Hindlimb muscle (tissue), 1 donor: ENCODE data around the gene TCERG1L. TPM values are rescaled to one million over a fixed set of nuclear protein-coding genes. Genes with fewer than 3 reads are reported as not detected.

Experiments used
- DNase-seq: peaks from one replicate; pipeline ENCODE4 v3.0.0-alpha.2; 2013
- polyA plus RNA-seq: library from polyadenylated mRNA; unstranded; fragments of 120-200 nt; gene quantifications from one replicate; pipeline ENCODE4 v1.2.1, GENCODE V29; 2013; ENCODE audit not compliant: insufficient read length

The TCERG1L gene
- polyA plus RNA-seq, 1 donor = 0.36 TPM

DNA sequence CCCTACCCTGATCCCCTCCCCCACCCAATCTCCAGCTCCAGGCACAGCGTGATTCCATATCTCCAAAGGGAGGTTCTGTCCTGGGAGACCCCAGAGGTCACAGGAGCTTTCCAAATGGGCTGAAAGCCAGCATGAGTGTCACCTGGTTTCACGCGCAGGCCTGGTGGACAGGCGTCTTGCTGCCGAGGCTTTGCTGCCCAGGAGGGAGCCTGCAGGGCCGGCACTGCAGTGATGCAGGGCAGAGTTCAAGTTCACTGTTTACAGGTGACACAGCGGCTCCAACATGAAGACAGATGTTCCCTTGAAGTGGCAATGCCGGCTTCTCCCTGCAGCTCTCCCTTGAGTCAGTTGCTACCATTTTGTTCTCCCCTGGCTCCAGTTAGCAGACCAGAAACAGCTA is 104.3 kb downstream of the TCERG1L start:
- DNase-seq = no peak

DNA sequence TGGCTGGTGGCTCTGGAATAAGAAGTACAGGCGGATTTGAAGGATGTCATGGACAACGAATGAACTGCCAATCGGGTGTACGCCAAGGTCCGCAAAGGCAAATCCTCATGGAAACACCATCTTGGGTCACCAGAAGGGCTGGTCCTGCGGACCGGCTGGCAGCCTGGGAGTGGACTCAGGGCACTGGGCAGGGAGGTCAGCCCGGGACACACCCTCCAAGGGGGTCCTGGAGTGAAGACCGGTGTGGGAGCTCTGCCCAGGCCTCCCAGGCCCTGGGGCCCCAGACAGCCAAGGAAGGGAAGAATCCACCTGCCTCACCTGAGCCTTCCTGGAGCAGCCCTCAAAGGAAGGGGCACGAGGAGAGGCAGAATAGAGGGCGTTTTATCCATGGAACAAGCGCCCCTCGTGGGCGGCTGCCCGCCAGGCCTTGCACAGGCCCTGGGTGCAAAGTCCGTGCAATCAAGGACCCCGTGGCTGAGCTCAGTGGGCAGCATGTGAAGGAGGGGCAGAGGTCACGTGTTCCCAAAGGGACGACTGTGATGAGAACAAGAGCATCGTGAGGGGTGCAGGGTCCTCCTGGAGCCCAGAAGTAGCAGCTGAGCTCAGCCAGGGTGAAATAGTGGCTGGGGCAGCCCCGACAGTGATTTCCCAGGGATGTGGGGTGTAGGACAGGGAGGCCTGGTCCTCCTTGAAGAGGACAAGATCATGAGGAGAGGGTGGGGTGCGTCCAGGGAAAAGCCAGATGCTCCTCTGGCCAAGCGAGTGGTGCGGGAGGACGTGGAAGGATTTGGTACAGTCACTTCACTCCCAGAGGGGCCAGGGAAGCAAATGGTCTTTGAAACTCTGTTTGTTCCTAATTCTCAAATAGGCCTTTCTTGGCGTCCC is 105.2 kb downstream of the TCERG1L start:
- DNase-seq = no peak

DNA sequence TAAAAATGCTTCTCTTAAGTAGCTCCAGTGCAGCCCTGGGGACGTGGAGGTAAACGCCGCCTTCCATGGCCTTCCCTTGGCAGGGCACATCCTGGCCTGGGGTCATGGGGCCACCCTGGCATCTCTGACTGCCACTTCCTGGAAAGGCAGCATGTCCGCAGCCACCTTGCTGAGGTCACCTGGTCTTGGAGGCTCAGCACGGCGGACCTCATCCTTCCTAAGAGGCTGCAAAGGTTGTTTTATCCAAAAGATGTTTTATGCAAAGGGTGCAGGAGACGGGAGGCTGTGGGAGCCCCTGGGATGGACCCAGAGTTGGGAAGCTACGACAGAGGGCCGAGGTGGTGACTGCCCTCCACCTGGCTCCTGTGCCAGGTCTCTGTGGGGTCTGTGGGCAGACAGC is 106.0 kb downstream of the TCERG1L start:
- DNase-seq = no peak

DNA sequence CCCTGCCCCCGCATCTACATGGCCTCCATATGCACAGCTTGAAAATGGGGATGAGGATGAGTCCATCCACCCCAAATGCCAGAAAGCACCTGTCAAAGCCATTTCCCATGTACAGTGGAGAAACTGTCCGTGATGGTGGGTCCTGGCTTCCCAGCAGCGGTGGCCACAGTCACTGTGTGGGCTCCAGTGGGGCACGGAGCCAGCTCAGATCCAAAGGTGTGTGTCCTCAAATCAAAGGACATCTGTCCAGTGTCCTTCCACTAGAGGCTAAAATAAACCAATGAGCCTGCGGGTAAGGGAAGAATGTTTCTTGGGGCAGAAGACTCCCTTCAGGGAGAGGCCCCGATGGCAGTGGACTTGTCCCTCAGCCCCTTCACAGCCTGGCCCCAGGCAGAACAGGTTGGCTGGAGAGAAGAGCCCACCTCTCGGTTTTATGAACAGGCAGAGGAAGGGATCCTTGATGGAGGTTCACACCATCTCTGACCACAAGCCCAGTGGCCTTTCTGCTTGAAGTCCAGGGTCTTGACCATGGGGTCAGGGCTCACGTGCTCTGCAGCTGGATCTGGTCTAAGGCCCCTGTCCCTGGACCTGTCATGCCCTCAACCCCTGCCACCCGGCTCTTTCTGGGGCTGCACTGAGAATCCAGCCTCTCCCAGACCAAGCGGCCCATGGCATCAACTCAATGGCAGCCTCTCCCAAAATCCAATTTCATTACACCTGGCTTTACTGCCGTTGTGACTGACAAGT is 106.9 kb downstream of the TCERG1L start:
- DNase-seq = no peak

- no peak for DNase-seq
These were observed 107.8 kb downstream of the TCERG1L start for GRCh38 chr10:131203456-131204357.

- no peak for DNase-seq
These were observed 108.5 kb downstream of the TCERG1L start for GRCh38 chr10:131202990-131203389.

DNA sequence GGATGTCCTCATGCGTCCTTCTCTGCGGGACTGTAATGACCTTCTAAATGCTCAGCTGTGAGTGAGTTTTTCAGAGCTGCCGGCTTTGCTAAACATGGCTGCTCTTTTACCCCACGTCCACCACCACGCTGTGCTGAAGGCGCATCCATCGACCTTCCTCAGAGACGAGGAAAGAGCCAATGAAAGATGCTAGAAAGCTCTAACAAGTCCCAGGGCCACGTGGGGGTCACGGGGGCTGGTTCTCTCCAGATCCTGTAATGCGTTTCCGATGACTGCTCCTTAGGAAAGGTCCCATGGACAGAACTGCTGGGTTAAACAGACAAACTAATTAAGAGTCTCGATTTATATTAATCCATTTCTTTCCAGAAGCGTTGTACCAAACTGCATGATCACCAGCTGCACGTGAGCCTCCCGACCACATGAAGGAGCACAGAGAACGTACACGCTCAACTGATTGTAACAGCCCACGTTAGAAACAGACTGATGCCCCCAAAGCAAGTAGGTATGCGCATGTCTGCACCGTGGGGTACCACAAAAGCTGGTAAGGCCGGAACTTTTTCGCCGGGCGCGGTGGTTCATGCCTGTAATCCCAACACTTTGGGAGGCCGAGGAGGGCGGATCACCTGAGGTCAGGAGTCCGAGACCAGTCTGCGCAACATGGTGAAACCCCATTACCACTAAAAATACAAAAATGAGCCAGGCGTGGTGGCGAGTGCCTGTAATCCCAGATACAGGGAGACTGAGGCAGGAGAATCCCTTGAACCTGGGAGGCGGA is 109.6 kb downstream of the TCERG1L start:
- DNase-seq = no peak

DNA sequence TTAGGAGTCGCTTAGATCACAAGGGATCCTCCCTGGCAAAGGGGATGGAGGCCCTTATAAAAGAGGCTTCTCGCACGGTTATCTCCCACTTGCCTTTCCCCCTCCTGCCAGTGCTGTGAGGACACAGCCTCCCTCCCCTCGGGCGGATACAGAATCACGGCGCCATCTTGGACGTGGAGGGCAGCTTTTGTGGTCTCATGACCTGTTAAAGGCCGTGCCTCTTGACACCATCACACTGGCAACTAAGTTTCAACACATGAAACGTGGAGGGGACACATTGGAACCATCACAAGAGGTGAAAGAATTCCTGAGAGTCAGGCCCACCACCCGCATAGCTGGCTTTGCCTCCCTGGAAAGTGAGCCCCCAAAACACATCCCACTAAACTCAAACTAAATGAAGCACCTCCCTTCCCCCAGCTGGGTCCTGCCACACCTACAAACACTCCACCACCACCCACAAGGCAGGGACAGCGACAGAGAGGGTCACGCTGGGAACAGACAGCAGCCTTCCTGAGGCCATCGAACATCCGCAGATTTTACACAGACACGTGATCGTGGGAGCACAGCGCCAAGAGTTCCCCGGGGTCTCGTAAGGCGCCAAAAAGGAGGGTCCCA is 110.6 kb downstream of the TCERG1L start:
- DNase-seq = no peak

DNA sequence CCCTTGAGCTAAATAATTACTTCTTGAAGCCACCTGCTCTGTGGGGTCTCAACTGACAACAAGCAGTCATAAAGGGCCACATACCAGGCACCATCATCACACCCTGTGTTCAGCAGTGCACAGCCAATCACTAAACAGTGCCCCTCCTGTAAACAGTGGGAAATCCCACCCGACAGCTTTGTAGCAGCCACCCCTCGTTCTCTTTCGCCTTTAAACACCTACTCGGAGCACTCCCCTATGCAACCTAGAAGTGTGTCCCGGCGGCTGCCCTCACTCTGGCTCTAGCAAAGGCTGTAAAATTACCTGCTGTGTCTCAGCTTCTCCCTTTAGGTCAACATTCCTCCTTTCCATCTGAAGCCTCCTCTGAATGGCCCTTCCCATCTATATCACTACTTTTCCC is 111.9 kb downstream of the TCERG1L start:
- DNase-seq = no peak

DNA sequence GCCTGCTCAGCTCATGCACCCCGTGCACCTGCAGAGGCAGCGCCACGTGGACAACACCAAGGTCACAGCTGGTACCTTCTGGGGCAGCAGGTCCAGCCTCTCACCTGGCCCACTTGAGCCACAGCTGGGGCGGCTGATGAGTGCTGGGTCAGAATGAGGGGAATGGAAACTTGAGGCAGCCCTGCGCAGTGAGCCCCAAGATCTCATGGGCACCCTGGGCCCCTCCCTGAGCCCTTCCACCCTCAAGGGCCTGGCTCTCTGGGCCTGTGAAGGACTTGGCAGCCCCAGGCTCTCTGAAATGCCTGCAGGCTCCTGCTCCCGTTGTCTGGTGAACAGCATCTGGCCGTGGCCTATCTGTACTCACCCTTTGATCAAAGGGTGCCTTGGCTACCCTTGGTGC is 112.7 kb downstream of the TCERG1L start:
- DNase-seq = no peak

GRCh38 chr10:131198401-131198800 is 113.1 kb downstream of the TCERG1L start:
- no peak for DNase-seq

DNA sequence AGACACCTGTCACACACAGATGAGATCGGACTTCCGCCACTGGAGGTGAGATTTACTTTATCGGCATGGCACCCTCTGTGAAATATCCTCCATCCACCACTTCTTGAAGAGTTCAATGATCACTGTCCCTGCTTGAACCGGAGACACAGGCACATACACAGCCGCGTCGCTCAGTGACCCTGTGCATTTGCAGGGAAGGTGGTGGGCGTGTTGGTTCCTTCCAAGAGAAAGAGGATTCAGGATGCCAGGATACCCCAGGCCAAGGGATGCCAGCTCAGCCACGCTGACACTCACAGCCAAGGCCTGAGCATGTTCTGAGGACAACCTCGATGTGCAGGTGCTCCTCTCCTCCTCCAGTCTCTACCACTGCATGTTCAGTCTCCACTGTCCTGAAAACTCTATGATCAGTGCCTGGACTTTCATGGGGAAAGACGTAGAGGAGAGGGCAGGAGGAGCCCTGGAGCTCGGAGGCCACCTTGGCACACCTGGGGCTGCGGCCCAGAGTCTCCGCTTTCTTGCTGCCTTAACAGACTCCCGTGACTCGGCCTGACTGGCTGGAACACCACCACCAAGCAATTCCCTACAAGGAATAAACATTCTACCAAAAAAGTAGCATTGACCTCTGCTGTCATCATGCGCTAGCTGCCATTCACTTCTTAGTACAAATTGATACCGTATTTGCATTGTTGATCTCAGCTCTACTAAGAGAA is 115.2 kb downstream of the TCERG1L start:
- no peak for DNase-seq

- DNase-seq = no peak
These were observed 115.9 kb downstream of the TCERG1L start for GRCh38 chr10:131195558-131196159.

DNA sequence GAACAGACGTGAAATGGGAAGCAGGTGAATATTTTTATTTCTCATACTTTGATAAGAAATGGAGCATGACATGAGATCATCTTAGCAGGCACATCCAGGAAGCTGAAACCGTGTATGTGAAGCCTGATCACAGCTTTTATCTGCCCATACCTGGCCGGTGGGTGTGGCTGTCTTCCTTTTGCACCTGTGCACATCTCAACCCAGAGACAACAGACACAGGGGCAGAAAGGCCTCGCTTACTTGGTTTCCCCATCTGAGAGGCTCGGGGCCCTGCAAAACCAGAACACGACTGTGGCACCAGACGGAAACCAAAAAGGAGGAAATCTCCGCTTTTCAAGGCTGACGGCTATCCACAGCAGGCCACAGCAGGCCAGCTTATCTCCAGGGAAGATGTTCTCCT is 116.4 kb downstream of the TCERG1L start:
- no peak for DNase-seq

DNA sequence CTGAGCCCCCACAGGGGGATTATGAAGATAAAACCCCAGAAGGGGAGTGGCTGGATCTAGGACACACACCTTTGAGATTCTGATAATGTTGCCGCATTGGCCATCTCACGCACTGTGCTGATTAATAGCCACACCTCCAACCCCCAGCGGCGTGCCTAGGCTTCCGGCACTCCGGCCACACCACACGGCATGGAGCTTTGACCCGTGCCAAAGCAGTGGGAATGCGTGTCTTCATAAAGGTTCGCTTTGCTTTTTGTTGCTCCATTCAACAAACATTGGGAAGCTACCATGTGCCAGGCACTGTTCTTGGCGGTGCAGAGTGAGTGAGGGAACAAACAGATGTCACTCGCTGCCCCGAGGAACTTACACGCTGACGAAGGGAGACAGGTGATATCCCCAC is 117.6 kb downstream of the TCERG1L start:
- no peak for DNase-seq

DNA sequence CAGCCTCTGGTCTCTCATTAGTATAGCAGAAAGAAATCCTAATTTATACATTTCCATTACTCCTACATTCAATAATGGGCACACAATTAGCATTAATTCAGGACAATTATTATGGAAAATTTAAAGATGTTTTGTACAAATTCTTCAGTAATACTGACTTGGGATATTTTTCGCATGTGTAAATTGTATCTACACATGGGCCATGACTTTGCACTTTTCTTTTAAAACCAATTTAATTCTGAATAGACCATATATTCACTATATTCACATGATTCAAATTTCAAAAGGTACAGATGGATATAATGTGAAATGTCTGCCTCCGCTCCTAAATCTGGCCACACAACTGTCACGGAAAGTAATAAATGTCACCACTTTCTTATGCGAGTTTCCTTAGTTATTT is 123.0 kb downstream of the TCERG1L start:
- DNase-seq = no peak

DNA sequence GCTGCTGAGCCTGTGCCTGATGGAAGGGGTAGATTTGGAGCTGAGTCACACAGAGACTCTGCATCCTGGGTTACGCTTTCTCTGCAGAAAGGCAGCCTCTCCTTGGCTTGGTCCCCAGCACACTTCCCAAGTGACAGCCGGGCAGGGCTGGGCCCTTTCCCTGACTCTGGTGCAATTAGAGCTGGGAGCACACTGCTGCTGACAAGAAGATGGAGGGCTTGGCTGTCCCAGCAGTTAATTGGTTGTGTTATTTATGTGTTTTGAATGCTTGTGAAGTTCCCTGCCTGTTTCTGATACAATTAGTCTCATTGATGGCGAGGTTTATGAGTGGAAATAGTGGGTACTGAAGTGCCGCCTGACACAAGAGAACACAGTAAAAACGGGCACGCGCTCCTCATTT is 123.6 kb downstream of the TCERG1L start:
- DNase-seq = no peak

DNA sequence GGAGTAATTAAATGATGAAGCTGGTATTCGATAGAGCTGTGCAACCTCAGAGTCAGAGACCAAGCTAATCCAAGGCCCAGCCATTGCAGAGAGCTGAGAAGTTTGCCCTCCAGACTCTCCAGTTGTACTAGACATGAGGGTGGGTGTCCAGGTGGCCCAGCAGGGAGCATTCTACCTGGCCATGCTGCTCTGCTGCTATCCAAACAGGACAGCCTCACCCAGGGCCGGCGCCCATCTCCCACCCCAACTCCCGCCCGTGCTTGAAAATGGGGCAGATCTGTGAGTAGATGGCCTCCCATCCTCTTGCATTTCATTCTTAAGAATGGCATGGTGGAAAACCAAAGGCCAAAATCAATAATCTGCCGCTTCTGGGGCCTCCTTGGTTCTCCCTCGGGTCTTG is 124.2 kb downstream of the TCERG1L start:
- DNase-seq = no peak

DNA sequence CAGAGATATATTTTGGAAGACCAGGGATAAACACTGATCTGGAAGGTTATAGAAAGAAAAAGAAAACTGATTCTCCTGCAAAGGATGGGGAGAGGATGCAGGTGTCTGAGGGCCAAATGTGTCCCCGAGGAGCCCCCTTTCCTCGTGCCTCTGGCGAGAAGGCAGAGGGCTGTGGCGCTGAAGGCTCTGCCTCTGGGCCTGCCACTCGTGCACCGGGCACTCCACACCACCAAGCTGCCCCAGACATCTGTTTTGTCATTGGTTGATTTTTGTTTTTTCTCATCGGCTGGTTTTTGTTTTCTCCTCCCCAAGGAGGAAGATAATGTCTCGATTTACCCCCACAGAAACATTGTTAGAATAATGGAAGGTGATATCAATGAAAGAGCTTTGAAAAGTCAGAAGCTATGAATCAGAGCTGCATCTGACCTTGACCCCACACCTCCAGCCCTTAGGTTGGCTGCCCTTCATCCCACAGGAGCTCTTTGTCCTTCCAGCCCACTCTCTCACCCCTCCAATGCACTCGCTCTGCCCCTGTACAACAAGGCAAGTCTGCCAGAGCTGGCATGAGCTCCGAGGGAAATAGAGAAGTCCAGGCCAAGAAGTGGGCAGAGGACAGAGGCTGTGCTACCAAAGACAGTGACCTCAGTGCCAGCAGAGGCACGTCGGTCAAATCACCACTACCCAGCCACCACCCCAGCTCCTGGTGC is 124.8 kb downstream of the TCERG1L start:
- DNase-seq = no peak

- DNase-seq = no peak
These were observed 127.0 kb downstream of the TCERG1L start for GRCh38 chr10:131184503-131184902.
